Islet precursor cell (in vitro differentiated cells): Measurements from ENCODE around the gene COL27A1.

Source experiments
- DNase-seq: peaks from one replicate; pipeline ENCODE4 v3.0.0-alpha.2; 2018

Gene COL27A1

DNA sequence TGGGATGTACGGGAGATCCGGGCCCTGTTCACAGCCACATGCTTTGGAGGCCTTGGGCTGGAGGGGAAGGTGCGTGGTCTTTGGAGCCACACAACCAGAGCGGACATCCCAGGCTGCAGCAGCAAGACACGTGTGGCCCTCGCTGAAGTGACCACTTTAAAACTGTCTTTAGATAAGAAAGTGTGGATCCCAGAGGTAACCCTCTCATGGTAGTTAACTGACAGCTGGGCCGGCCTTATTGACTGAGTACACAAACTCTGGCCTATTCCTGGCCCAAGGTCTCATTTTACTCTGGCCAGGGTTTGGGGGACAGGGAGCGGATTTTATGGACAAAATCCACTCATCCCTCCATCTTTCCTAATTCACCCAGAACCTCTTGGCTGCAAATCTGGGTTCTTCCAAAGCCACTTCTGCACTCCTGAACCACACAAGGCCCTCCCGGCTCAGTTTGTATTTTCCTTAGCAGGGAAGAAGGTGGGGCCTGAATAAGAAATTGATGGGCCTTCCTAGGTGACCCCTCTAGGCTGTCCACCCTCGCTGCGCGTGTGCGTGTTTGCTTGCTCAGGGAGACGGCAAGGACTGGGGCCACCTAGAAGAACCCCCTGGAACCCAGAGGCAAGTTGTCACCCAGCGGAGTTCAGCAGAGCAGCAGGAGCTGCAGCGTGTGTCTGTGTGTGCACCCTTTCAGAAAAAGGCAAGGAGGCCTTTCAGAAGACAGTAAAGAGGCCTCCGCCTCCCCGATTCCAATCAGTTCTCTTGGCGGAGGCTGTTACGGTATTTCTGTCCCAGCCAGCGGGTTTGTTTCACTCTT is 94.3 kb downstream of the COL27A1 start:
- DNase-seq: no peak

DNA sequence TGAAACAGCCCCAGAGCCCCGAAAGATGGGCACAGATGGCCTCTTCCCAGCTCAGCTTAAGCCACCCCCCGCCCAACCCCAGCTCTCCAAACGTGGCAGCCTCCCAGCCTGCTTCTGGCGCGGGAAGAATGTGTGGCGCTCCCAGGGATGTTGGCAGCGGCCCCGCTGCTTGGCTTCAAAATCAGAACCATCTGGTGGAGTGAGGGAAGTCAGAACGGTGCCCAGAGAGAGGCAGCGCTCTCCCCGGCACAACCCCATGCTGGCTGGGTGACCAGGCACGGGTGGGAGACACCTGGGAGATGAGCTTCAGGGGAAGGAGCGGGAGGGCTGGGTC is 94.9 kb downstream of the COL27A1 start:
- DNase-seq: no peak

GRCh38 chr9:114250648-114251047 is 95.3 kb downstream of the COL27A1 start:
- no peak for DNase-seq

- DNase-seq: no peak
Observed at GRCh38 chr9:114252394-114252793, 97.1 kb downstream of the COL27A1 start.

DNA sequence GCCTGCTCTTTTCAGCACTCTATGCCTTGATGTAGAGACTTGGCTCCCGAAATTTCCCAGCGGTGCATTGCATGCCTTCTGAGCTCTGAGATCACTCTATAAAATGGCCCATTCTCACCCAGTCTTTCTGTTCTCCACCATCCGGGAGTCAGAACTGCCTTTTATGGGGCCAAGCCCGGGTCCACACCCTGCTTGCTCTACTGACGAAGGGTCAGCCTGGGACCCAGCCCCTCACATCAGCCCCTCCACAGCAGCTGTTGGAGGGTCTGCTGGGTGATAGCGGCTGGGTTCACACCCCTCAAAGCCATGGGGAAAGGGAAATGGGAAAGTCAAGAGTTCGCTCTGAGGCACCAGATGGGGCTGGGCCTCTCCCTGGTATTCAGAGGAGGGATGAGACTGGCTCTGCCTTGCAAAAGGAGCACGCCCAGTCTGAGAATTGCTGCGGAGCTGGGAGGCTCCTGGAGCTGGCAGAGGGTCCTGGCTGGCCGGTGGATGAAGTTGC is 101.5 kb downstream of the COL27A1 start:
- no peak for DNase-seq

DNA sequence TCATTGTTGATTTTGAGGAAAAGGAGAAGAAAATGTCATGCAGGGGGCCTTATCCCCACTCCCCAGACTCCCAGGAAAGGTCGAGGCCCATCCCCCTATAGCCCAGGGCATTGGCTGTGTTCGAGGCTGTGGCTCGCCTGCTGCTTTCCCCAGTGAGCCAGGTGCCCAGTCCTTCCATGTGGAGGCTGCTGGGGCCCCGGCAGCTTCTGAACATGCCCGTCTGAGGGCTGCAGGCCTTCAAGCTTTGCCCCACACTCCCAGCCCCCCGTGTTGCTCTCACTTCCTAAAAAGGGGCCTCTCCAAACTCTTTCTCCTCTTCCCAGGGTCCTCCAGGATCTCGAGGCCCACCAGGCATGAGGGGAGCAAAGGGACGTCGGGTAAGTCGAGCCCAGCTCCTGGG is 102.9 kb downstream of the COL27A1 start:
- no peak for DNase-seq

DNA sequence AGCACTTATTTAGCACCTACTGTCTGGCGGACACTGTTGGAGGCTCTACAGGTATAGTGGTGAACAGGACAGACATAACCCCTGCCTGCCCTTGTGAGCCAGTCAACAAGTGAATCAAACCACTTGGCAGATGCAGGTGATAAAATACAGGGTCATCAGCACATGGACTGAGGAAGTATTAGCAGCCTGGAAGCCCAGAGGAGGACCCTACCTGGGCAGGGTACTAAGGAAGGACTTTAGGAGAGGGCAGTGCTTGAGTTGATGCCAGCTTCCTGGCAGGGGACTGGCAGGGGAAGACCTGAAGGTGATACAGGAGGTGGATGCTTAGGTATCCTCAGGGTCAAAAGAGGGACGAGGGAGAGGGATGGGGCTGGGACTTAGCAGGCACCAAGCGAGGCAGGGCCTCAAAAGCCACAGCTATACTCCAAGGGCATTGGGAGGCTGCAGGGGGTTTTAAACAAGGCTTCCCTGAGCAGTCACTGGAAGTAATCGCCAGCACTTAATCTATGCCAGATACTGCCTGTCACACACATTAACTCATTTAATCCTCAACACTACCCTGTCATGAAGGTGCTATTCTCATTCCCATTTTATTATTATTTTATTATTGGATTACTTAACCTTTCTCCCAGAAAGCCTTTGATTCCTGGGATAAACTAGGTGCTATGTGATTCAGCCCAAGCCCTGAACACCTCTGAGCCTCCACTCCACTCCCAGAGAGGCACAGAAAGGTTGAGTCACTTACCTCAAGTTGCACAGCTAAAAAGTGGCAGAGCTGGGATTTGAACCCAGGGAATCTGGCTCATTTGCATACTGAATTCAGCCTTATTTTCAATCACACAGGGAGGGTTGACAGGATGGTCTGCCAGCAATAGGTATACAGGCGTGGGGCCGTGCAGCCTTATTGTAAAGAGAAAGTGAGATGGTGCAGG is 103.8 kb downstream of the COL27A1 start:
- no peak for DNase-seq

DNA sequence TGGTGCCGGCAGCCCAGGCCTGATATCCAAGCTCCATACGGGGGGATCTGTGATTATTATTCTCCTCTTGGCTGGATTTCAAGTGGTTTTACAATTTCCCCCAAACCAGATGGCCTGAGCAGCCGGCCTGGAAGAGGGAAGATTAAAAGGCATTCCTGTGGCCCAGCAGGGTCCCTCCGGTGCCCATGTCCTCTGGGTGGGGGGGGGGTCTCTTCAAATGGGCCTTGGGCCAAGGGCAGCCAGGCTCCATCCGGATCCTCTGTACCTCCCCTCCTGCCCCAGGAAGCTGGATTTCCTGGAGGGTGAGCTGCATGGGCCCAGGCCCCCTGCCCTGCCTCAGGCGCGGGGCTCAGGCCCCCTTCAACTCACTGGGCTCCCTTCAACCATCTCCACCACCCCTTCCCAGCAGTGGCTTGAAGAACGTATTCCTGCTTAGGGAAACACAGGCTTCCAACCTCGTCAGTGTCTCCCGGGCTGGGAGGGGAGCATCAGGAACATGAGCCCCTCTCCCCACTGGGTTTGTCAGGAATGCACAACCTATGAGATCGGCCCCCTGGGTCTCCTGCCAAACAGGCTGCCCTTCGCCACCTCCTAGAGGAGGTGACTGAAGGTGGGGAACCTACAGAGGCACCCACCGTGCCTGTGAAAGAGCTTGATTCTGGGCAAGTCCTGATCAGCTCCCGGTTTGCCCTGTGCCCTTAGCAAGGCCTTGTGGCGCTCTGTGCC is 104.6 kb downstream of the COL27A1 start:
- DNase-seq: no peak

GRCh38 chr9:114261026-114261425 is 105.7 kb downstream of the COL27A1 start:
- peak; percentile 69 for DNase-seq

DNA sequence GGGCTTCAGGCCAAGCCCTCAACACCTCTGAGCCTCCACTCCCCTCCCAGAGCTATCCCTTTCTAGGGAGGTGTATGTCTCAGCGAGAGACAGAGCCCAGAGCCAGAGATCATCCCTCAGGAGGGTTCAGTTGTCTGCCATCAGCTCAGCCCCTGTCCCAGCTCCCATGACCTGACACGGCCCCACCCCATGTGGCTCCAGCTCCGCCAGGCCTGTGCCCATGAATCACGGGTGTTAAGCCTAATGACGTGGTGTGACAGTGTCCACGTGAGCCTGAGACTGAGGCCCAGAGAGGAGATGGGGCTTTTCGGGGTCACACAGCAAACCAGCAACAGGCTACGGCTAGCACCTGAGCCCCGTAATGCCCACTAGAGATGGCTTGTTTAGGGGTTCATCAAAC is 106.7 kb downstream of the COL27A1 start:
- DNase-seq: no peak

DNA sequence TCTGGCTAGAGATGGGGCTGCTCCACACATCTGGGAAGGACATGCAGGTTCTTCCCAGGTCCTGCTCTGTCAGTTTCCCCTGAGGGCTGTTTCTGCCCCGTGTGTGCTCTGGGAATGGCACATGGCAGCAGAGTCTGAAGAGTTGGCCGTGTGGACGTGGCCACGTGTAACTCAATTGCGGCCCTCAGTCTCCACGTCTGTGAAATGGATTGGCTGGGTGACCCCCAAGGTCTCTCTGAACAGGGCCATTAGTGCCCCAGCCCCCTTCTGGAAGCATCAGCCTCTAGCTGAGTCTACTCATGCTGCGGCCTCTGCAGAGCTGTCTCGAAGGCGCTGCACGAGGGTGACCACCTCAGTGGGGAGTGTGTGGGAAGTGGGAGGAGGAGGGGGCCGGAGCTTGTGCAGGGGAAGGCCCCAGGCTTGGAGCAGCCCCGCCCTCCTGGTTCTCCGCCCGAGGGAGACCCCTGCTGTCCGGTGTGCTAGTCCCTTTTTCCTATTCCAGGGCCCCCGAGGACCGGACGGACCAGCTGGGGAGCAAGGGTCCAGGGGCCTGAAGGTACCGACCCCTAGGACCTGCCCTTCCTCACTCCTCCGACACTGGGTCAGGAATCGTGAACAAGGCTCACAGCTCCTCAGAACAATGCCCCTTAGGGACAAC is 108.6 kb downstream of the COL27A1 start:
- peak; percentile 76 for DNase-seq

GRCh38 chr9:114264806-114265550 is 109.6 kb downstream of the COL27A1 start:
- DNase-seq: no peak

- no peak for DNase-seq
Observed at GRCh38 chr9:114266969-114267368, 111.6 kb downstream of the COL27A1 start.

DNA sequence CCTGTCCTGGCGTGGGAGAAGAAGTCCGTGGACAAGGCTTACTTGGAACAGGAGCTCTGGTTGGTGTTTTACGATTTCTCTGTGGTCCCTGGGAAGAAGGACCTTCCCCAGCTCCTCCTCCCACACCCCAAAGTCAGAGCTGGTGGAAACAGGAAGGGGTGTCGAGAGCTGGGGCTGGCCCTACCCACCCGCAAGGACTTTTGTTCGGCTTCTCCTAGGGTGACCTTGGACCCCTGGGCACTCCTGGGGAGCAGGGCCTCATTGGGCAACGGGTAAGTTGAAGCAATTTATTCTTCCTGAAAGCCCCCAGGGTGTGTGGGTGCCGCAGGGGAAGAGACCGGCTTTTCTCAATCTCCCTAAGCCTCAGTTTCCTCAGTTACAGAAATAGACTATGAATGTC is 113.7 kb downstream of the COL27A1 start:
- no peak for DNase-seq

- no peak for DNase-seq
Observed at GRCh38 chr9:114270120-114270975, 115.0 kb downstream of the COL27A1 start.

GRCh38 chr9:114271556-114272510 is 116.5 kb downstream of the COL27A1 start:
- DNase-seq: peak; percentile 67

DNA sequence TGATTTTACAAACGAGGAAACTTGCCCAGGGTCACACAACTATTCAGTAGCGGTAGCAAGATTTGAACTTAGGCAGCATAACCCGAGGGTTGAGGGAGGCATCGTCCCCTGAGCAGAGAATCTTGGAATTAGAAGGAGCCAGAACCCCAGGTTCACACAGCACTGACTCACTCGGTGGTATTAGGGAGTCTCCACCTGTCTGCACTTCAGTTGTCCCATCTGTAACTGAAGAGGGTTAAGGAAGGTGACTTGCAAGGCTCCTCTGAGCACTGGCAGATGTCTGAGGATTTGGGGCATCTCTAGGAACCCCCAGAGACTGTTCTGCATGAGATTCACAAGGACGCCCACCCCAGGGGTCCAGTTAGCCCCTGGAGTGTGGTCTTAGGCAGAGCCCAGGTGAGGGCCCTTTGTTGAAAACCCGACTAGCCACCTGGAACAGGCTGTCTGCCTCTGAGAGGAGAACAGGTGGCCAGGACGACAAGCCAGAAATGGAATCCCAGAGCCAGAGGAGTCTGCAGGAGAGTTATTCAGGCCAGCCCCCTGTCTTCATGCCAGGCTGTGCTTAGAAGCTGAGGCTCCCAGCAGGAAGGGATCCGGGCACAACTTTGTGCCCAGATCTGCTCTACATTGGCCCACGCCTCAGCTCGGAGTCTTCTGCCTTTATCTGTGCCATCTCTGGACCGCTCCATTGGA is 117.5 kb downstream of the COL27A1 start:
- DNase-seq: peak; percentile 44

GRCh38 chr9:114273461-114273881 is 118.1 kb downstream of the COL27A1 start:
- peak; percentile 37 for DNase-seq

DNA sequence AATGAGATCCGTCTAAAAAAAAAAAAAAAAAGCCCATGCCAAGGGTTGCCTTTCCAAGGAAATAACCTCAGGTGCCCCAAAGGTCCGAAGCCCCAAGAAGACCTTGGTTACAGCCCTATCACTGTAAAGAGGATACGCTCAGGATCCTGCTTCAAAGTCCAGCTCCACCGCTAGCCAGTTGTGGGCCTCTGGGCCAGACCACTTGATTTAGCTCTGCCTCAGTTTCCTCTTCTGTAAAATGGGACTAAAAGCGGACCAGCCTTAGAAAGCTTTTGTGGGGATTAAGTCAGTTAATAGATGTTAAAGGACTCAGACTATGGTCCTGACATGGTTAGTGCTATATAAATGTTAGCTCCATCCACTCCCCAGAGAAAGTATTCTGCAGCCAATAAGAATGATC is 118.9 kb downstream of the COL27A1 start:
- DNase-seq: peak; percentile 36
